ENCODE data around the gene OR52I2.

The OR52I2 gene

GRCh38 chr11:4581443-4581842 is at the start of gene OR52I2:
TSS of gene OR52I2 (plus strand) at chr11:4581743.
- DNase-seq (ENCODE audit: low read depth): no peak
- no peak within 1 kb of the TSS for H3K4me3 ChIP-seq (ENCODE audit: low read depth, low read length)
- TF ChIP-seq, protein P1, sequence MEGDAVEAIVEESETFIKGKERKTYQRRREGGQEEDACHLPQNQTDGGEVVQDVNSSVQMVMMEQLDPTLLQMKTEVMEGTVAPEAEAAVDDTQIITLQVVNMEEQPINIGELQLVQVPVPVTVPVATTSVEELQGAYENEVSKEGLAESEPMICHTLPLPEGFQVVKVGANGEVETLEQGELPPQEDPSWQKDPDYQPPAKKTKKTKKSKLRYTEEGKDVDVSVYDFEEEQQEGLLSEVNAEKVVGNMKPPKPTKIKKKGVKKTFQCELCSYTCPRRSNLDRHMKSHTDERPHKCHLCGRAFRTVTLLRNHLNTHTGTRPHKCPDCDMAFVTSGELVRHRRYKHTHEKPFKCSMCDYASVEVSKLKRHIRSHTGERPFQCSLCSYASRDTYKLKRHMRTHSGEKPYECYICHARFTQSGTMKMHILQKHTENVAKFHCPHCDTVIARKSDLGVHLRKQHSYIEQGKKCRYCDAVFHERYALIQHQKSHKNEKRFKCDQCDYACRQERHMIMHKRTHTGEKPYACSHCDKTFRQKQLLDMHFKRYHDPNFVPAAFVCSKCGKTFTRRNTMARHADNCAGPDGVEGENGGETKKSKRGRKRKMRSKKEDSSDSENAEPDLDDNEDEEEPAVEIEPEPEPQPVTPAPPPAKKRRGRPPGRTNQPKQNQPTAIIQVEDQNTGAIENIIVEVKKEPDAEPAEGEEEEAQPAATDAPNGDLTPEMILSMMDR (IDR thresholded peaks at IDR 0.05; ENCODE audit: control insufficient read depth, extremely low read depth, insufficient read depth): no peak

- DNase-seq (ENCODE audit: low read depth): no peak
- H3K4me3 ChIP-seq (ENCODE audit: low read depth, low read length): no peak overlapping the region
- TF ChIP-seq, protein P1 (IDR thresholded peaks at IDR 0.05; ENCODE audit: control insufficient read depth, extremely low read depth, insufficient read depth): peak; percentile 84
Observed at GRCh38 chr11:4539603-4540219, 41.8 kb upstream of the OR52I2 start.

DNA sequence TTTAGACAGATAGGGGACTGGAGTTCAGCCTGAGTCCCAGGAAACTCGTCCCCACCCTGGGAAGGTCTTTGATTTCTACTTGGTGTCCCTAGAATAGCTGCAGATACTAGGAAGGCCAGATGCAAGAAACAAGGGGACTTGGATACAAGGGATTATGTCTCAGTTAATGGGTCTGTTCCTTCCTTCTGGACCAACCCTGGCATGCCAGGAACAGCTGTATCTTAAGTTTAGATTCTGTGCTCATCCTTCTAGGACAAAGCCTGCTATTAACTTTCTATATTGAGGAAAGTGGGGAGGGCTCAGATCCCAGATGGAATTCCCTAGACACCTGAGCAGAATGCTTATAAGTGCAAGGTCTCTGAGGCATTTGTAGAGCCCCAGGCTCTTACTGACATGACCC is 40.5 kb upstream of the OR52I2 start:
- no peak for DNase-seq (ENCODE audit: low read depth)
- no peak overlapping the region for H3K4me3 ChIP-seq (ENCODE audit: low read depth, low read length)
- TF ChIP-seq, protein P1 (IDR thresholded peaks at IDR 0.05; ENCODE audit: control insufficient read depth, extremely low read depth, insufficient read depth): no peak

- DNase-seq (ENCODE audit: low read depth): no peak
- TF ChIP-seq, protein P1 (IDR thresholded peaks at IDR 0.05; ENCODE audit: control insufficient read depth, extremely low read depth, insufficient read depth): no peak
- no peak overlapping the region for H3K4me3 ChIP-seq (ENCODE audit: low read depth, low read length)
Observed at GRCh38 chr11:4543561-4543960, 38.0 kb upstream of the OR52I2 start.

DNA sequence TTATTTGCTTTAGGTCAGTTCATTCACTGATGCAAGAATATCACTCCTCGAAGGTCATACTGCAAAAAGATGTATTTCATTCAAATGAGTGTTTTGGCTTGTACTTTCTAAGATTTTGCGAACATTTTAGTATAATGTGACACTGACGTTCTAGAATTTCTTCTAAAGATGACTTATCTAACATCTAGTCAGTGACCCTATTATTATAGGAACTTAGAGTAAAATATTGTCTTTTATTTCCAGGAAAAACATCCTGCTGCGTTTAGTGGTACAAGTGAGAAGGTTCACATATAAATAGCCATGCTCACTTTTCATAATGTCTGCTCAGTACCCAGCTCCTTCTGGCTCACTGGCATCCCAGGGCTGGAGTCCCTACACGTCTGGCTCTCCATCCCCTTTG is 36.7 kb upstream of the OR52I2 start, which contains the start of gene OR52M1:
Gene OR52M1 (plus strand): TSS at position 301 of the 400 bp plus-strand sequence. CDS start 0 bp downstream, at position 301.
- H3K4me3 ChIP-seq (ENCODE audit: low read depth, low read length): no peak within 1 kb of the TSS
- no peak for DNase-seq (ENCODE audit: low read depth)
- TF ChIP-seq, protein P1 (IDR thresholded peaks at IDR 0.05; ENCODE audit: control insufficient read depth, extremely low read depth, insufficient read depth): no peak

GRCh38 chr11:4546878-4547277 is 34.7 kb upstream of the OR52I2 start:
- no peak overlapping the region for H3K4me3 ChIP-seq (ENCODE audit: low read depth, low read length)
- DNase-seq (ENCODE audit: low read depth): no peak
- TF ChIP-seq, protein P1 (IDR thresholded peaks at IDR 0.05; ENCODE audit: control insufficient read depth, extremely low read depth, insufficient read depth): no peak

DNA sequence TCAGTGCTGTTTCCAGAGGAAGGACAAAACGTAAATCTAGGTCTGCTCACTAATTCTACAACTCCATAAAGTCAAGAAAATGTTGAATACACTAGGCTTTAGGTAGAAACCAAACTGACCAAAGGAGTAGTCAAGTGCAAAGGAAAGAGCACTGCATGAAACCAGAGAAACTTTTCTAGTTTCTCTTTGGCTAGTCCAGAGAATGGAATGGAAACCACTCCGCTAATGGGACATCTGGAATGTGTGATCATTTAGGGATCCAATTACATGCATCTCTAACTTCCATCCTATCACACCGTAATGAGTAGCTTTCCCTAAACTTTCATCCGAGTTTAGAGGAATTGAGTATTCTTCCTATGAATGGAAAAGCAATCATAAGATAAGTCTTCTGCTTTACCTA is 34.1 kb upstream of the OR52I2 start:
- TF ChIP-seq, protein P1 (IDR thresholded peaks at IDR 0.05; ENCODE audit: control insufficient read depth, extremely low read depth, insufficient read depth): no peak
- DNase-seq (ENCODE audit: low read depth): no peak
- no peak overlapping the region for H3K4me3 ChIP-seq (ENCODE audit: low read depth, low read length)
